Endothelial cell of umbilical vein (primary cell): Measurements from ENCODE around the gene ZNF280D. TPM values are rescaled to one million over a fixed set of nuclear protein-coding genes. Genes with fewer than 3 reads are reported as not detected.

Experiments used
- BruUV-seq: library from RNA; stranded (reverse); fragments of 400-500 nt; replicated peaks from 2 replicates; lab custom pipeline; 2021; lab: Mats Ljungman, UMichigan
- CTCF ChIA-PET: fragments of 300-600, 350-600 bp; sonication (Branson Sonifier 250); formaldehyde crosslinking; loops from one replicate; lab custom pipeline; 2021; ENCODE audit warnings: antibody characterized with exemption, inconsistent platforms; lab: Charles Lee
- POLR2A ChIA-PET: fragments of 300-600, 350-600 bp; sonication (Branson Sonifier 250); formaldehyde crosslinking; loops from one replicate; lab custom pipeline; 2021; ENCODE audit warnings: antibody characterized with exemption, inconsistent platforms; lab: Charles Lee
- DNase-seq: peaks from one replicate; pipeline ENCODE4 v3.0.0-alpha.2; 2011; ENCODE audit warnings: low read depth, low spot score
- FAIRE-seq: peaks from 2 replicates; lab custom pipeline; 2011; peaks lifted over from hg19 to GRCh38; lab: Jason Lieb, UNC
- H2AFZ ChIP-seq: 2 replicates; pipeline ENCODE4 v1.6.0; 2012; ENCODE audit warnings: low read depth, low read length, control low read depth, inconsistent platforms
- H3K27ac ChIP-seq: 2 replicates; pipeline ENCODE4 v1.5.1; 2011; ENCODE audit warnings: low read depth, mild to moderate bottlenecking, control low read depth, low read length, moderate library complexity; ENCODE audit not compliant: insufficient read depth
- H3K27me3 ChIP-seq, 2 experiments: 2 replicates each; pipeline versions ENCODE4 v1.6.0 to v1.6.1; 2011; ENCODE audit warnings: low read length in 2 of 2, mixed read lengths in 1 of 2; ENCODE audit not compliant: control insufficient read depth in 2 of 2, insufficient read depth in 2 of 2
- H3K36me3 ChIP-seq, 2 experiments: 2 replicates in 1 of 2; 3 replicates in 1 of 2; pipeline ENCODE4 v1.5.1; 2011; ENCODE audit warnings: low read length in 2 of 2, mild to moderate bottlenecking in 1 of 2, moderate library complexity in 1 of 2; ENCODE audit not compliant: control insufficient read depth in 2 of 2, insufficient read depth in 2 of 2; ENCODE audit errors: extremely low read depth in 1 of 2
- H3K4me1 ChIP-seq: 3 replicates; pipeline ENCODE4 v1.5.1; 2011; ENCODE audit warnings: mild to moderate bottlenecking, low read length; ENCODE audit not compliant: control insufficient read depth, insufficient read depth; ENCODE audit errors: extremely low read depth
- H3K4me2 ChIP-seq: 2 replicates; pipeline ENCODE4 v1.6.1; 2011; ENCODE audit warnings: low read length, control low read depth, mixed read lengths; ENCODE audit not compliant: insufficient read depth
- H3K4me3 ChIP-seq, 3 experiments: fragments of 200-600 bp in 1 of 3; sonication (generic), shearing (Covaris generic) in 1 of 3; replicated peaks in 1 of 3; 2 replicates each; pipeline ENCODE4 v1.5.1; 2011 to 2016; ENCODE audit warnings: control low read depth in 3 of 3, low read length in 3 of 3, mild to moderate bottlenecking in 2 of 3, inconsistent platforms in 1 of 3, low read depth in 1 of 3, moderate library complexity in 1 of 3; ENCODE audit not compliant: insufficient read depth in 1 of 3
- H3K79me2 ChIP-seq: 2 replicates; pipeline ENCODE4 v1.6.0; 2012; ENCODE audit warnings: low read length, inconsistent platforms; ENCODE audit not compliant: control insufficient read depth, insufficient read depth
- H3K9ac ChIP-seq: replicated peaks from 2 replicates; pipeline ENCODE3; 2011; ENCODE audit warnings: low read length, control low read depth; ENCODE audit not compliant: insufficient read depth; ENCODE audit errors: extremely low read depth
- H3K9me1 ChIP-seq: replicated peaks from 3 replicates; pipeline ENCODE4 v1.6.0; 2011; ENCODE audit warnings: mild to moderate bottlenecking, low read length; ENCODE audit not compliant: control insufficient read depth, insufficient read depth; ENCODE audit errors: extremely low read depth
- H3K9me3 ChIP-seq: replicated peaks from 2 replicates; pipeline ENCODE4 v1.5.1; 2012; ENCODE audit warnings: low read length, inconsistent platforms; ENCODE audit not compliant: control insufficient read depth, insufficient read depth
- H4K20me1 ChIP-seq: replicated peaks from 2 replicates; pipeline ENCODE3; 2011; ENCODE audit warnings: mild to moderate bottlenecking, low read length; ENCODE audit not compliant: control insufficient read depth, insufficient read depth; ENCODE audit errors: extremely low read depth
- CTCF ChIP-seq, 2 donors: IDR thresholded peaks; 1 replicate in 1 of 2; 2 replicates in 1 of 2; pipeline ENCODE4 v1.5.1; 2011; ENCODE audit warnings: low read length in 2 of 2, mild to moderate bottlenecking in 2 of 2, moderate library complexity in 2 of 2, control low read depth in 1 of 2, inconsistent platforms in 1 of 2, low read depth in 1 of 2; ENCODE audit not compliant: insufficient read depth in 1 of 2; ENCODE audit errors: extremely low read depth in 1 of 2
- EZH2 ChIP-seq: IDR thresholded peaks from 2 replicates; pipeline ENCODE4 v1.6.1; 2012; ENCODE audit warnings: borderline replicate concordance, low read depth, mild to moderate bottlenecking, moderate library complexity, low read length, inconsistent platforms; ENCODE audit not compliant: severe bottlenecking
- FOS ChIP-seq: IDR thresholded peaks from 2 replicates; pipeline ENCODE4 v1.6.1; 2011; ENCODE audit warnings: mild to moderate bottlenecking, low read length, moderate library complexity, borderline replicate concordance; ENCODE audit not compliant: insufficient read depth
- GATA2 ChIP-seq: IDR thresholded peaks from 2 replicates; pipeline ENCODE4 v1.7.0; 2011; ENCODE audit warnings: low read depth, mild to moderate bottlenecking, moderate library complexity, mixed read lengths, low read length; ENCODE audit not compliant: insufficient read length, insufficient read depth
- JUN ChIP-seq: IDR thresholded peaks from 2 replicates; pipeline ENCODE4 v1.6.1; 2011; ENCODE audit warnings: borderline replicate concordance, low read depth; ENCODE audit not compliant: insufficient read length, insufficient read depth
- MAX ChIP-seq: IDR thresholded peaks from 2 replicates; pipeline ENCODE4 v1.6.1; 2011; ENCODE audit not compliant: insufficient read depth, insufficient read length
- MYC ChIP-seq: IDR thresholded peaks from one replicate; pipeline ENCODE4 v1.6.1; 2011; ENCODE audit warnings: mild to moderate bottlenecking, low read depth, low read length
- POLR2A ChIP-seq: IDR thresholded peaks from 2 replicates; pipeline ENCODE4 v1.6.1; 2012; ENCODE audit warnings: low read depth, mild to moderate bottlenecking, control low read depth, low read length
- POLR2AphosphoS5 ChIP-seq: IDR thresholded peaks from 2 replicates; pipeline ENCODE4 v1.6.1; 2012; ENCODE audit warnings: low read depth, mild to moderate bottlenecking, control low read depth, low read length, moderate library complexity; ENCODE audit not compliant: insufficient read depth
- dilution Hi-C: fragments of 300-500 bp; cut with MboI; formaldehyde crosslinking; loops from one replicate; pipeline ENCODE4 v1.15.0; 2019; ENCODE audit warnings: low sequenced_read_pairs; ENCODE audit not compliant: extremely low pct_ligation_motif_present
- intact Hi-C: fragments of 100-400 bp; cut with micrococcal nuclease; formaldehyde crosslinking; loops from one replicate; pipeline ENCODE4 v1.10.0; 2022
- polyA plus RNA-seq, 4 experiments: library from polyadenylated mRNA; depleted of rRNA in 3 of 4; stranded (reverse) in 3 of 4; unstranded in 1 of 4; fragments of >200 nt; gene quantifications; 2 replicates each; pipeline versions ENCODE4 v1.2.1 to v1.2.3, GENCODE V29; 2011 to 2012; ENCODE audit warnings: missing spikeins in 1 of 4
- total RNA-seq: library from RNA; stranded (reverse); gene quantifications from 2 replicates; pipeline ENCODE4 v1.2.3, GENCODE V29; 2021

ZNF280D gene
- total and polyA plus RNA-seq, 2 donors (not counting 3 experiments of a cell fraction or from before 2014, with no cell fraction given), result 9.6 to 42.1 TPM

GRCh38 chr15:56616551-56616950 is 116.8 kb downstream of the ZNF280D start:
- POLR2A ChIA-PET, result no interaction called here
- DNase-seq (no peak), FAIRE-seq (no peak)
- no peaks in the 10 kb centered on the region for H4K20me1 ChIP-seq
- no peak for TF ChIP-seq MAX
- no peak for TF ChIP-seq CTCF (IDR thresholded peaks at IDR 0.05; ENCODE audit: extremely low read depth in 1 of 2, insufficient read depth in 1 of 2, low read depth in 1 of 2, low read length in 2 of 2)
- TF ChIP-seq FOS, result no peak
- no peak for TF ChIP-seq MYC
- no peak for TF ChIP-seq EZH2
- no peaks in the 10 kb centered on the region for H3K79me2 ChIP-seq
- intact Hi-C loops (no loop called here), dilution Hi-C loops (no loop called here)
- peaks cover 6% of the 10 kb centered on the region for H3K4me1 ChIP-seq
- H3K36me3 ChIP-seq, result no peaks in the 10 kb centered on the region
- CTCF ChIA-PET, result no interaction called here
- H3K27ac ChIP-seq, result no peak overlapping the region
- H3K27me3 ChIP-seq, result no peaks in the 10 kb centered on the region
- H3K4me3 ChIP-seq, result no peak overlapping the region
- H3K9ac ChIP-seq, result no peak overlapping the region
- no peaks in the 10 kb centered on the region for H3K9me1 ChIP-seq
- no peak overlapping the region for H2AFZ ChIP-seq
- no peaks in the 10 kb centered on the region for H3K9me3 ChIP-seq
- no peak overlapping the region for H3K4me2 ChIP-seq
- BruUV-seq, result no TSS peak

- Histone ChIP-seq H2AFZ (no peak overlapping the region), H3K4me1 (no peaks in the 10 kb centered on the region), H4K20me1 (no peaks in the 10 kb centered on the region), H3K27me3 (peaks cover 0 to 3% of the 10 kb centered on the region in 2 experiments), H3K79me2 (no peaks in the 10 kb centered on the region), H3K4me3 (no peak overlapping the region), H3K36me3 (no peaks in the 10 kb centered on the region), H3K9me1 (no peaks in the 10 kb centered on the region), H3K9me3 (no peaks in the 10 kb centered on the region), H3K27ac (no peak overlapping the region), H3K9ac (no peak overlapping the region), H3K4me2 (no peak overlapping the region)
- FAIRE-seq (no peak), DNase-seq (no peak)
- POLR2A ChIA-PET, result no interaction called here
- no TSS peak for BruUV-seq
- intact Hi-C loops (no loop called here), dilution Hi-C loops (no loop called here)
- CTCF ChIA-PET, result interaction anchor here (1.2 kb wide), 2 partner anchors 18 to 123 kb away, joined by 4 read pairs; no protein-coding TSS in a partner anchor
- no peak for TF ChIP-seq FOS
- no peak for TF ChIP-seq MYC
- no peak for TF ChIP-seq POLR2AphosphoS5
- no peak for TF ChIP-seq MAX
- no peak for TF ChIP-seq JUN
- no peak for TF ChIP-seq CTCF (IDR thresholded peaks at IDR 0.05; ENCODE audit: extremely low read depth in 1 of 2, insufficient read depth in 1 of 2, low read depth in 1 of 2, low read length in 2 of 2)
- no peak for TF ChIP-seq POLR2A
- TF ChIP-seq EZH2, result no peak
- TF ChIP-seq GATA2, result no peak
Measured at GRCh38 chr15:56613811-56614210, 119.5 kb downstream of the ZNF280D start.
